ENCODE data around the gene NHERF2.

Gene NHERF2

GRCh38 chr16:2026461-2027023 lies at the start of gene NHERF2:
Gene NHERF2, plus strand, starts transcription at chr16:2026902. Its CDS starts 104 bp downstream, at chr16:2027006.
- in situ Hi-C loops (cut with MboI; ENCODE audit: low sequenced_read_pairs), result no loop called here

- in situ Hi-C loops (cut with MboI; ENCODE audit: low sequenced_read_pairs), result no loop called here
Observed at GRCh38 chr16:1976951-1977874, 49.5 kb upstream of the NHERF2 start.

DNA sequence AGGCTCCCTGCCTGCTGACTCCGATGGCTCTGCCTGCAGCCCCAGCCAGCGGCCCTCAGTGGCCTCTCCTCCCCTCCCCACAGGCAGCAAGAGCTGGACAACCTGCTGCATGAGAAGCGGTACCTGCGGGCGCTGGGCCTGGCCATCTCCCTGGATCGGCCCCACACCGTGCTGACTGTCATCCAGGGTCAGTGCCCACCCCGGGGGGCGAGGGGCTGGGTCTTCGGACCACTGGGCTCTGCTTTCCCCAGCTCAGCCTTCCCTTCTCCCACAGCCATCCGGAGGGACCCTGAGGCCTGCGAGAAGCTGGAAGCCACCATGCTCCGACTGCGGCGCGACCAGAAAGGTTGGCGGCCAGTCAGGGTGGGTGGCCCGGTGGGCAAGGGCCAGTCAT lies 48.8 kb upstream of the NHERF2 start:
- in situ Hi-C loops (cut with MboI; ENCODE audit: low sequenced_read_pairs), result no loop called here

DNA sequence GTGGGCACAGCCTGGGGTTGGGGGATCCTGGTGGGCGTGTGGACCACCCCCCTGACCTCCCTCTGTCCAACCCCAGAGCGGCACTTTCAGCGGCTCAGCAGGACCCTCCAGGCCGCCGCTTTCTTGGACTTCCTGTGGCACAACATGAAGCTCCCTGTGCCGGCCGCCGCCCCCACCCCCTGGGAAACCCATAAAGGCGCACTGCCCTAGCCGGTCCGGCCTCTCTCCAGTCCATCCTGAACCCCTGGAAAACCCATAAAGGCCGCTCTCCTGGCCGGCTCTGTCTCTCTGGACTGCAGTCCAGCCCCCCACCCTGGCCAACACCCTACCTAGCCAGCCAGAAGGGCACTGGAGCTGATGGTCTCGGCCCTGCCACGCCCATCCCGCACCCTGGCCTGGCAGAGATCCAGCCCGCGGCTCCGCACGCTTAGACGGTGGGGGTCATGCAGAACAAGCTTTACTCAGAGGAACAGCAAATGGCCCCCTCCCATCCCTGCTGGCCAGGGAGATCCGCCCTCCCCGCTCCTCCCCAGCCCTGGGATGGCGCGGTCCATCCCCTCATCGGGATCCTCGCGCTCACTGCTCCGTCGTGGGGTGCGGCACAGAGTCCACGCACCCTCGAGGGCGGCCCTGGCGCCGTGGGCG lies 48.1 kb upstream of the NHERF2 start:
- in situ Hi-C loops (cut with MboI; ENCODE audit: low sequenced_read_pairs), result no loop called here

GRCh38 chr16:1979271-1980029 lies 47.3 kb upstream of the NHERF2 start:
- in situ Hi-C loops (cut with MboI; ENCODE audit: low sequenced_read_pairs), result no loop called here

DNA sequence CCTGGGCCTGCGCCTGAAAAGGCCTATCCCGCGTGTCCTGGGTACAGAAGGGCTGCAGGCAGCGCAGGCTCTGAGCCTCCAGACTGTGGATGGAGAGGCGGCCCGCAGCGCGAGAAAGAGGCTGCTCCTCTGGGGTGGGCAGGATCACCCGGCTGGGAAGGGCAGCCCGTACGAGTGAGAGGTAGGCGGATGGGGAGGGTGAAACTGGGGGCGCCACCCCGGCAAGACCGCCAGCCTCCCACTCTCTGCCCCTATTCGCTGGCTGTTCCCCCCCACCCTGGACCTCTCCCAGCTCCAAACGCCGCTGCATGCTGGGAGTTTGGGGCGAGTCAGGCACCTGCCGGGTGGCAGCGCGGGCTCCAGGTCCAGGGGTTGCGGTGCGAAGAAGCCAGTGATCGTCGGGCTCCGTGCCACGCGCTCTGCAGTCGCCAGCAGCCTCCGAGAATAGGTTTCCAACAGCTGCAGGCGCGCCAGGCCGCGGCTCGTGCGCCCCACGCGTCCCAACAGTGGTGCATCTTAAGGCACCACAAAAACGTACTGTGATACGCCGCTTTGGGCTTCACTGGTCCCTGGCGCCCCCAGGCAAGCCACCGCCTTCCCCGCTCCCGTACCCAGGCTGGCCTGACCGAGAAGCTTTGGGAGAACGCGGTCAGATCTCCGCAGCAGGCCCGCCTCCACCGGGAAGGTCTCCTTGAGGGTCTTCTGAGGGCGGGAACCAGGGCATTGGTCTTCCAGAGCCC lies 46.5 kb upstream of the NHERF2 start:
- in situ Hi-C loops (cut with MboI; ENCODE audit: low sequenced_read_pairs), result no loop called here

GRCh38 chr16:1980770-1981087 lies 46.0 kb upstream of the NHERF2 start:
- in situ Hi-C loops (cut with MboI; ENCODE audit: low sequenced_read_pairs), result no loop called here

DNA sequence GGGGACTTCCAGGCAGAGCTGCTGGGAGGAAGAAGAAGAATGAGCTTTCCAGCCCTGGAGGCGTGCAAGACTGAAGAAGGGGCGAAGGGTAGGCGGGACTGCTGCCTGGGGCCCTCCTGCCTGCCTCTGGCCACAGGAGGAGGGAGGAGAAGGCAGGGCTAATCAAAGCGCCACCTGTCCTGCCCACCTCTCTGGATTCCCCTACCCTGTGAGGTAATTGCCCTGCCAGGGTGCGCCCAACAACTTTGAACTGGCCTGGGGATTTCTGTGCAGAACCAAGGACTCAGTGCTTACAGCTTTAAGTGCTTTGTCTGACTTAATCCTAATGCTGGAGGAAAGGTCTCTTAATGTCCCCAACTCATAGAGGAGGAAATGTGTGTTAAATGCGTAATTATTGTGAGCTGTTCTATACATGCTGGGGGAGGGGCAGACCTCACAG lies 45.3 kb upstream of the NHERF2 start, which contains the start of gene NOXO1:
TSS of gene NOXO1 (minus strand) at position 72 of the 439 bp plus-strand sequence. CDS start 290 bp downstream, outside the sequence.
- in situ Hi-C loops (cut with MboI; ENCODE audit: low sequenced_read_pairs), result no loop called here

DNA sequence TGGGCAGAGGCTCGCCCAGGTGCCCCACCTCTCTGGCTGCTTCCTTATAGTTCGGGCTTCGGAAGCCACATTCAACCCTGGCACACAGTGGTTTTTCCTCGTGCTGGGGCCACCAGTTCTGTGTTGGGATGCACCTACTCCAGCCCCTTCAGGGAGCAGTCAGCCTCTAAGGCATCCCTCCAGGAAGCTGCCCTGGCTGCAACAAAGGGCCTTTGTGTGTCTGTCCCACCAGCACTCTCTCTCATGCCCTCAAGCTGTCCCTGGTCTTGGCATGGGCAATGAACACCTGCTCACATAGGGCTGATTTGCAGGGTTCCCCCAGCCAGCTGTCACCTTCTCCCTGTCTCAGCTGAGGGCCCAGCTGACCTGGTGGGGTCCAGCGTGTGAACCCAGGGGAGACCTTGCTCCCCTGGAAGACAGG lies 44.7 kb upstream of the NHERF2 start:
- in situ Hi-C loops (cut with MboI; ENCODE audit: low sequenced_read_pairs), result no loop called here

DNA sequence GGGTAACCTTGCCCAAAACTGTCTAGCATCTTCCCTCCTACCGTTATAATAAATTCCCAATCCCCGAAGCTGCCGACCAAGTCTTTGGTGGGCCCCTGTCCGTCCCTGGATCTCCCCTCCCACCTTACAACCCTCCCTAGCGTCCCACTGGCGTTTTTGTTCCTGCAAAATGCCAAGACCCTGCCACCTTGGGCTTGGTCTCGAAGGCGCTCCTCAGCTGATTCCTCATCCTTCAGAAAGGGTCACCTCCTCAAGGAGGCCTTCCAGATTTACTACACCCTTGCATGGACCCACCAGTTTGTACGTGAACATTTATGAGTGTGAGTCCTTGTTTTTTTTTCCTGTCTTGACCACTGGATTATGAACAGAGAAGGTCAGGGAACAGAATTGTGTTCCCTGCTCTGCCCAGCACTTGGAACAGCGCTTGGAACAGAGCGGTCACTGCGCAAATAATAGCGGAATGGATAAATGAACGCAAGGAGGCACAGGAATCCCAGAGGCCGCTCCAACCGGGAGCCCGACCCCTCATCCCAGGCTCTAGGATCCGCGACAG lies 43.6 kb upstream of the NHERF2 start:
- in situ Hi-C loops (cut with MboI; ENCODE audit: low sequenced_read_pairs), result no loop called here

GRCh38 chr16:1983544-1984346 lies 43.0 kb upstream of the NHERF2 start, which contains the start of gene GFER:
Gene GFER, plus strand, starts transcription at chr16:1984193. Its CDS starts 26 bp downstream, at chr16:1984219.
- in situ Hi-C loops (cut with MboI; ENCODE audit: low sequenced_read_pairs), result no loop called here

- in situ Hi-C loops (cut with MboI; ENCODE audit: low sequenced_read_pairs), result no loop called here
Observed at GRCh38 chr16:1984347-1985225, 42.1 kb upstream of the NHERF2 start.

- in situ Hi-C loops (cut with MboI; ENCODE audit: low sequenced_read_pairs), result no loop called here
Observed at GRCh38 chr16:1985466-1986150, 41.1 kb upstream of the NHERF2 start.

DNA sequence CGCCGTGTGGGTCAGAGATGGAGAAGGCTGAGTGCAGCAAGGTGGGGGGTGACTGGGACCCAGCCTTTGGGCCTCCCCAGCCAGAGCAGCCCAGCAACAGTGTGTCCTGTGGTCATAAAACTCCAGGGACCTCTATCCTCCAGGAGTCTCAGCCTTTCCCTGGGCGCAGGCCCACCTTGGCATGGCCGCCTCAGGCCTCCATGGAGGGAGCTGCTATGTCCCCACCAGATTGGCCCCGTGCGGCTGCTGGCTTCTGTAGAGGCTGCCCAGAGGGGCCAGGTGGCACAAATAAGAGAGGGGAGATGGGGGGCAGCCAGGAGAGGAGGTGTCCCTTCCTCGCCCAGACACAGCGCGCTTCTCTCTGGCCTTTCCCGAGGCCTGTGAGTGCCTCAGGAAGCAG lies 39.5 kb upstream of the NHERF2 start:
- in situ Hi-C loops (cut with MboI; ENCODE audit: low sequenced_read_pairs), result no loop called here

DNA sequence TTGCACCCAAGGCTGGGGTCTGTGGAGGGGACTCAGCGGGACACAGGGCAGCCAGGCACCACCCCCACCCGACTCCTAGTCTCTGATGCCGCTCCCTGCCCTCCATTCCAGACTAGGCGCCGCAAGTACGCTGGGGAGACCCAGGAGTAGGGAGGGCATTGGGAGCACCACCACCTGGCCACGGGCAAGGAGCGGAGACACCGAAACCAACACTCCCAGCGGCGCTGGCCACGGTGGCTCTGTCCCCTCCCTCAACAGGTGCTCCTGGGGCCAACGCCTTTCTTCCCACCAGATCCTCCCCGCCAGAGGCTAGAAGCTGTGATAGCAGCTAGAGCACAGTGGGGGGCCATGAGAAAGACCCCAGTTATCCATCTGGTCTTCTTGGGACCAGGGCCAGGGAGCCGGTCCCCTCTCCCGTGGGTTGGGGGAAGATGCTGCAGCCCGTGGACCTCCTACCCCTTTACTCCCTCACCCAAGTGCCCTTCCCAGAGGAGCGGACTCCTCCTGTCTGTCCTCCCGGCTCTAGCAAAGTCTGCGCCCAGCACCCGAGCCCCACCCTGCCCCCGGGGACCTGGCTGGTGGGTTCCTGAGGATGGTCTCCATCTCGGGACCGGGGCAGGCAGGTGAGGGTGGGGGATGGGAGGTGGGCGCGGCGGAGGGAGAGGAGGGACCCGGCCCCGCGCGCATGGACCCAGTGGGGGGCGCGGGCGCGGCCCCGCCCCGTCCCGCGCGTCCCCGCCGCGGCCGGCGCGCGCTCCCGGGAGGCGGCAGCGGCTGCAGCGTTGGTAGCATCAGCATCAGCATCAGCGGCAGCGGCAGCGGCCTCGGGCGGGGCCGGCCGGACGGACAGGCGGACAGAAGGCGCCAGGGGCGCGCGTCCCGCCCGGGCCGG lies 37.2 kb upstream of the NHERF2 start, which contains the start of gene SYNGR3:
TSS of gene SYNGR3 (plus strand) at position 762 of the 892 bp plus-strand sequence. CDS start 133 bp downstream, outside the sequence.
- in situ Hi-C loops (cut with MboI; ENCODE audit: low sequenced_read_pairs), result no loop called here

DNA sequence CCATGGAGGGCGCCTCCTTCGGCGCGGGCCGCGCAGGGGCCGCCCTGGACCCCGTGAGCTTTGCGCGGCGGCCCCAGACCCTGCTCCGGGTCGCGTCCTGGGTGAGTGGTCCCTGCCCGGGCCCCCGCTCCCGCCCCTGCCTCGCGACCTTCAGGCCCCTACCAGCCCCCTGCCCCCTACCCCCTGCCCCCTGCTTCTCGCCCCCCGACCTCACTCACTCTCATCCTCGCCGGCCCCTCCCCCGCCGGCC lies 36.7 kb upstream of the NHERF2 start:
- in situ Hi-C loops (cut with MboI; ENCODE audit: low sequenced_read_pairs), result no loop called here

Measured in HL-60/S4 (cell line).